Measurements from ENCODE around the gene MCC.

DNA sequence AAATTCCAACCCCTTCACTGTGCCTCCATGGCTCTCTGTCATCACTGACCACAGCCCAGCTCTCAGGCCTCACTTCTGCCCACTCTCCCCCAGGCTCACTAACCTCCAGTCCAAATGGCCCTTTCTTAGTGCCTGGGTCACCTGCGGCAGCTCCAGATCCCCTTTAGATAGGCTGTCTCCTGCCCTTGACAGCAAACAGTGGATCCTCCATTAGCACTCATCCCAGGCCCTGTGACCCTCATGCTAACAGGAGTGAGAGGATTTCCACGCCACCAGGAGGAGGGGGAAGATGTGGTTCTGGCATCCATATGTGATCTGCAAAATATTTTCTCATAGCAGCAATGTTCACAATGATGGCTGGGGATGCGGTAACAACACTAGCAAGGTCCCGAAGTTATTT, 372.3 kb downstream of the MCC start:
- TF ChIP-seq, protein P1, sequence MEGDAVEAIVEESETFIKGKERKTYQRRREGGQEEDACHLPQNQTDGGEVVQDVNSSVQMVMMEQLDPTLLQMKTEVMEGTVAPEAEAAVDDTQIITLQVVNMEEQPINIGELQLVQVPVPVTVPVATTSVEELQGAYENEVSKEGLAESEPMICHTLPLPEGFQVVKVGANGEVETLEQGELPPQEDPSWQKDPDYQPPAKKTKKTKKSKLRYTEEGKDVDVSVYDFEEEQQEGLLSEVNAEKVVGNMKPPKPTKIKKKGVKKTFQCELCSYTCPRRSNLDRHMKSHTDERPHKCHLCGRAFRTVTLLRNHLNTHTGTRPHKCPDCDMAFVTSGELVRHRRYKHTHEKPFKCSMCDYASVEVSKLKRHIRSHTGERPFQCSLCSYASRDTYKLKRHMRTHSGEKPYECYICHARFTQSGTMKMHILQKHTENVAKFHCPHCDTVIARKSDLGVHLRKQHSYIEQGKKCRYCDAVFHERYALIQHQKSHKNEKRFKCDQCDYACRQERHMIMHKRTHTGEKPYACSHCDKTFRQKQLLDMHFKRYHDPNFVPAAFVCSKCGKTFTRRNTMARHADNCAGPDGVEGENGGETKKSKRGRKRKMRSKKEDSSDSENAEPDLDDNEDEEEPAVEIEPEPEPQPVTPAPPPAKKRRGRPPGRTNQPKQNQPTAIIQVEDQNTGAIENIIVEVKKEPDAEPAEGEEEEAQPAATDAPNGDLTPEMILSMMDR (conservative IDR thresholded peaks at IDR 0.05 in 1 of 2, IDR thresholded peaks at IDR 0.05 in 1 of 2; ENCODE audit: extremely low read depth in 1 of 2, insufficient read depth in 1 of 2, low read depth in 1 of 2, low read length in 2 of 2) = no peak
- TF ChIP-seq EZH2 (IDR thresholded peaks at IDR 0.05; ENCODE audit: borderline replicate concordance, low read length) = no peak
